Transverse colon (tissue), 4 donors: Measurements from ENCODE around the gene ACTA2.

Experiments
- CTCF ChIP-seq, 5 experiments: fragments of 200-600 bp in 3 of 5; fragments of 450-650 bp in 2 of 5; sonication (generic) in 3 of 5; IDR thresholded peaks; 1 replicate in 2 of 5; 2 replicates in 3 of 5; pipeline ENCODE4 v1.5.1; 2016 to 2017; ENCODE audit warnings: antibody characterized with exemption in 5 of 5, inconsistent platforms in 3 of 5, mild to moderate bottlenecking in 2 of 5, moderate library complexity in 1 of 5
- EP300 ChIP-seq: sonication (generic); formaldehyde crosslinking; IDR thresholded peaks from one replicate; pipeline ENCODE4 v1.6.1; 2017; ENCODE audit warnings: antibody characterized with exemption, low read depth
- POLR2AphosphoS5 ChIP-seq, 3 donors: sonication (generic); formaldehyde crosslinking; IDR thresholded peaks; one replicate each; pipeline ENCODE4 v1.6.1; 2016; ENCODE audit warnings: antibody characterized with exemption in 3 of 3

GRCh38 chr10:88888810-88889445, 63.6 kb downstream of the ACTA2 start:
- TF ChIP-seq CTCF (IDR thresholded peaks at IDR 0.05) (no peak), POLR2AphosphoS5 (IDR thresholded peaks at IDR 0.05) (no peak), EP300 (no peak)
